ENCODE data around the gene MMD2.
"Not testable (repeated sequence)": the region's sequence is repeated elsewhere in the genome, so short reads cannot be mapped to it uniquely, and the experiment has no call there.

Gene MMD2, protein sequence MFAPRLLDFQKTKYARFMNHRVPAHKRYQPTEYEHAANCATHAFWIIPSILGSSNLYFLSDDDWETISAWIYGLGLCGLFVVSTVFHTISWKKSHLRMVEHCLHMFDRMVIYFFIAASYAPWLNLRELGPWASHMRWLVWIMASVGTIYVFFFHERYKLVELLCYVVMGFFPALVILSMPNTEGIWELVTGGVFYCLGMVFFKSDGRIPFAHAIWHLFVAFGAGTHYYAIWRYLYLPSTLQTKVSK

DNA sequence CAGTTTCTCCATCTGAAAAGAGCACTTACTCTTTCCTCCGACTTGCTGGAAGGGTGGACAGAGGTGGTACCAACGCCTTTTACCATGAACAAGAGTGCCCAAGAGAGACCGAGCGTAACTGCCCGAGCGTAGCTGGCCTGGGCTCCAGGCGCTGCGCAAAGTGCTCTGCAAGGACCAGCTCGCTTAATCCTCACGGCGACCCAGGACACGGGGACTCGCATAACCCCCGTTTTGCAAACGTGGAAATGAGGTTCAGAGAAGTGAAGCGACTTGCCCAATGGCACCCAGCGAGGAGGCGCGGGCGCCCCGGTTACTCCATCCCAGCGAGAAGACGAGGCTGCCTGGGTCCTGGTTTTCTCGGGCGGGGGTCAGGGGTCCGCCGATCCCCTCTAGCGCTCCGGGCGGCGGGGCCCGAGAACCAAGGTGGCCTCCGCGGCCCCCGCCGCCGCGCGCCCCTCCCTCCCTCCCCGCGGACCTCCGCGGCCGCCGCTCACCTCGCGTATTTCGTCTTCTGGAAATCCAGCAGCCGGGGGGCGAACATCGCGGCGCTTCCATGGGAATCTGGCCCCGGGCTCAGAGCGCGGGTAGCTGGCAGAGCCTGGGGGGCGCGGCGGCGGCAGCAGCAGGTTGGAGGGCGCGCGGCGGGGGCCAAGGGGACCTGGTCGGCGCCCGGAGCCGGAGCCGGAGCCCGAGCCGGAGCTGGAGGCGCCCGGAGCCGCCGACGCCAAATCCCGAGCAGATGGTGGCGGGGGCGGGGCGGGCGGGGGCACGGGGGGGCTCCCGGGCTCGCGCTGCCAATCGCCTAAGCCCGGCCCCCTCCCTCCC lies at the start of gene MMD2:
TSS of gene MMD2 (minus strand) at position 711 of the 825 bp plus-strand sequence. CDS start at position 541, 170 bp downstream.
- DNase-seq = peak in 1 of 2 experiments; percentile 34

DNA sequence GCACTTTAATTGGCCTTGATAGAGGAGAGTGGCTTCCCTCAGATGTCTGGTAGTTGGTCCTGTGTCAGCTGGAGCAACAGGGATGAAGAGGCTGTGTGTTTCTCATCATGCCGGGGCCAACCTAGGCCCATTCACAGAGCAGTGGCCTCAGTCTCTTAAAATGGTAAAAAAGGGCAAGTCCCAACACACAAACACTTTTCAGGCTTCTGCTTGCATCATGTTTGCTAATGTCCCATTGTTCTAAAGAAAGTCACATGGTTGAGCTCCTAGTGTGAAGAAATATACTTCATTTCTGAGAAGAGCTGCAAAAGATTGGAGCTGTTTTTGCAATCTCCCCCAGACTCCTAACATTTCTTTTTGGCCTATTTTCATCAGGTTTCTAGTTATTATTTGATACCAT lies 46.1 kb upstream of the MMD2 start:
- no peak for DNase-seq

DNA sequence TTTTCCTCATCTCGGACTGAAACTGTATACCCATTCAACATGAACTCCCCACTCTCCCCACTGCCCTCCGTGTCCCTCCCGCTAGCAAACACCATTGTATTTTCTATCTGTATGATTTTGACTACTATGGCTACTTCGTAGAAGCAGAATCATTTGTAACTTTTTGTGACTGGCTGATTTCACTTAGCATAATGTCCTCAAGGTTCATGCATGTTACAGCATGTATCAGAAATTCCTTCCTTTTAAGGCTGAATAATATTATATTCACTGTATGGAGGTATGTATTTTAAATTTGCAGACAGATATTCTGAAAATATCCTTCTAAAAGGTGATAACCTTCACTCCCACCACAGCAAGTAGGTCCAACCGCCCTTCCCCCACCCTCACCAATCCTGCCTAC lies 42.9 kb upstream of the MMD2 start:
- no peak for DNase-seq

DNA sequence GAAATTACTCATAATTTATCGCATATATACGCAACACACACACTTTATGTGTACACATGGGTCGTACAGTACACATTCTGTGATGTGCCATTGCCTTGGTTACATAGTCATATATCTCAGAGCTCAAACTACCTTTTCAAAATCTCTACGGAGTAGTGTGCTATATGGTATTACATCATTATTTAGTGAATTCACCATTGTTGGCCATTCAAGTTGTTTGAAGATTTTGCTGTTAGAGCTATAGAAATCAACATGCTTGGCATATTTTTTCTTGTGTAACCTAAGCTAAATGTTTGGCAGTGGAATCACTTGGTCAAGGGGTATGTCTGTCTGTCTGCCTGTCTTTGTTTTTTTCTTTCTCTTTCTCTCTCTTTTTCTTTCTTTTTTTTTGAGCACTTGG lies 42.0 kb upstream of the MMD2 start:
- no peak for DNase-seq

DNA sequence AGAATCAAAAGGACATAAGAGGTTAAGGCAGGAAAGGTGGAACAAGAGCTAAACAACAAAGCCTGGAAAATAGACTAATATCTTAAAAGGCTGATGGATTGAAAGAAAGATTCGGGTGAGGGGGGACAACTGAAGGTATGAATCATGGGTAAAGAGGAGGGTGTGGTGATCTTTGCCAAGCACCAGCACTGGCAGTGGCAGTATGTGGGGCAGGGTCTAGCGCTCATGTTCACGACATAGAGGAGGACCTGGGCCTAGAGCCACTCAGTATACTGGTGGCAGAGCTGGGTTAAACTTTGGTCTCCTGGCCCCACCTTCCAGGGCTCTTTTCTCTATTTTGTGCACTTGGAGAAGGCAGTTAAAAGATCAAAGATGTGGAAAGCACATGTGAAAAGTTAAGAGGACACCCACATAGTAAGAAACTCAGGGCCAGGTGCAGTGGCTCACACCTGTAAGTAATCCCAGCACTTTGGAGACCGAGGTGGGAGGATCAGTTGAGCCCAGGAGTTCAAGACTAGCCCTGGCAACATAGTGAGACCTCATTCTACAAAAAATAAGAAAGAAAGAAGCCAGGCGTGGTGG lies 40.5 kb upstream of the MMD2 start:
- no peak for DNase-seq

DNA sequence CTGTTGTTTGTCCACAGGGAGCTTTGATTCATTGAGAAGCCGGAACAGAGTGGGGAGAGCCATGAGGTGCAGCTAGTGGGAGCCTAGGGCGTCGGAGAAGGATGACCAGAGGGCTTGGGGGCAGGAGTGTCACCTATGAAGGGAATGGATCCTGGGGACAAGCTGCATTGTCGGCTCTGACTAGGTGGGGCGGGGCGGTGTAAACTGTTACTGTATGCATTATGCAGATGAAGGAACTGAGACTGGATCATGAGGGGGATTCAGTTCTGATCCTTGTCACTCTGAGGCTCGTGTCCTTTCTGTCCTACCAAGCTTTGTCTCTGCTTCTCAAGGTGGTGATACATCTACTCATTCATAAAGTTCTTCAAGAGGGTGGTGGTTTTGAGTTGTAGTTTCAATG lies 39.9 kb upstream of the MMD2 start:
- no peak for DNase-seq

DNA sequence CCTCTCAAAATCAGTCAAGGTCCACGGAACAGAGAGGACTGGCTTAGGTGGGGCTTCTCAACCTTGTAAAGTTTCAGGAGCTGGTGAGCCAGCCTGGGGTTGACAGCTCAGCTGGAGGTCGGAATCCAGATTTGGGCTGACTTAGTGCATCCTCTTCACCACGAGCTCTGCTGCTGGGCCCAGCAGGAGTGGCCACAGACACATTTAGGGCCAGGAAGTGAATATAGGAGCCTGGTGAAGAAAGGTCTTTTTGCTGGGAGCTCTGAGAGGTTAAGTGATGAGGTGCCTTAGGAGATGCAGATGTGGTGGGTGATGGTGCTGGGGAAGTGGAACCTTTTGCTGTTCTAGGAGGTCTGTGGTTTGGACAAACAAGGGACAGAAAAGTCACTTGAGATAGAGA lies 39.3 kb upstream of the MMD2 start:
- no peak for DNase-seq

DNA sequence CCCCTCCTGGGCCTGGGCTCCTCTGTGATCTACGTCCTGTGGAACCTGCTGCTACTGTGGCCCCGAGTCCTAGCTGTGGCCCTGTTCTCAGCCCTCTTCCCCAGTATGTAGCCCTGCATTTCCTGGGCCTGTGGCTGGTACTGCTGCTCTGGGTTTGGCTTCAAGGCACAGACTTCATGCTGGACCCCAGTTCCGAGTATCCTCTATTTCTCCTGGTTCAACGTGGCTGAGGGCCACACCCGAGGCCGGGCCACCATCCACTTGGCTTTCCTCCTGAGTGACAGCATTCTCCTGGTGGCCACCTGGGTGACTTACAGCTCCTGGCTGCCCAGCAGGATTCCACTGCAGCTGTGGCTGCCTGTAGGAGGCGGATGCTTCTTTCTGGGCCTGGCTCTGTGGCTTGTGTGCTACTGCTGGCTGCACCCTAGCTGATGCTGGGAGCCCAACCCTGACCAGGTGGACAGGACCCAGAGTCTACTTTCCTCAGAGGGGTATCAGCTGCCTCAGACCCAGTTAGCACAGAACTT lies 37.8 kb upstream of the MMD2 start:
- DNase-seq = no peak

DNA sequence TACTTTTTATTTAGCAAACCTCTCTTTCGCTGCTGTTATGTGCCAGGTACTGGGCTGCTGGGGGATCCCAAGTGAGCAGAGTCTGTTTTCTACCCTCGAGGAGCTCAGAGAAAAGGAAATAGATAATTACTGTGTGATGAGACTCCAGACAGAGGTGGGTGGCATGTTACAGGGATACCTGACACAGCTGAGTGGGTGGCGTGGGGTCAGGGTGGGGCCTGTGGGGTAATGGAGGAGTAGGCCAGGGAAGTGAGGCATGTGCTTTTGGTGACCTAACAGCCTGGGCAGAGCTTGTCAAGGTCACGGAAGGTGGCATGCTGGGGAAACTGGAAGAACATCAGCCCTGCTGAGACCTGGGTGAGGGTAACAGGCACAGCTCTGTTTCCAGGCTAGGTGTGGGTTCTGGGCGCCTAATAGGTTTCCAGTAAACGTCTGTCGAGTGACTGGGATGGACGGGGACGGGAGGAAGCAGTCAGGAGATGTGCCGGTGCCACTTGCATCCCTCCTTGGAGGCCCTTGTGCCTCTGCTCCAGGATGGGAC lies 36.5 kb upstream of the MMD2 start:
- DNase-seq = no peak

DNA sequence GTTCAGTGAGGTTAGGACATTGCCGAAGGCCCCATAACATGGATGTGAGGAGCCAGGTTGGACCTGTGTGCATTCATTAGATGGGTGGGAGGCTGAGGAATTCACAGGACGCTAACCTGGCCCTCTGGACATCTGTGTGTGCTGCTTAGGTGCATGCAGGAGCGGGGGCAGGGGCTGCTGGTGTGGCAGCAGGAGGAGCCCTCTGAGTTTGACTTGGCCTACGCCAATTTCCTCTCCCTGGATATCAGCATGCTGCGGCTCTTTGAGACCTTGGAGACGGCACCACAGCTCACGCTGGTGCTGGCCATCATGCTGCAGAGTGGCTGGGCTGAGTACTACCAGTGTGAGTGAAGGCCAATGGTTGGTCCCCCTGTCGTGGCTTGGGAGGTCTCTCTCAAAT lies 34.5 kb upstream of the MMD2 start:
- DNase-seq = no peak

DNA sequence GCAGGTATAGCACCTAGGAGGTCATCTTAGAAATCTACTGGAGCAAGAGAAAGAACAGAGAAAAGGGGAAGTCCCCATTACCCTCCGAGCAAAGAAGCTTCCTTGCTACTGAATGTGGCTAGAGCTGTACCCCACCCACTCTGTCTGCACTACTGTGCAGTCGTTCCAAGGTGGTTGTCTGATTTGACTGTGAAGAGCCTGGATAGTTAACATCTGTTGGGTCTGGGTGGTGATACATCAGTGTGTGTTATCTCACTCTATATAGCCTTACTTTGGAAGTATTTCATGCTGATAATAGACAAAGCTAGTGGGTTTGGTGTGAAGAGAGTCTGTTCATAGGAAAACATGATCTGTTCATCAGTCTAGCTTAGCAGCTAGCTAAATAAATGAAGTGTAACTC lies 23.8 kb upstream of the MMD2 start:
- not testable (repeated sequence) for DNase-seq

DNA sequence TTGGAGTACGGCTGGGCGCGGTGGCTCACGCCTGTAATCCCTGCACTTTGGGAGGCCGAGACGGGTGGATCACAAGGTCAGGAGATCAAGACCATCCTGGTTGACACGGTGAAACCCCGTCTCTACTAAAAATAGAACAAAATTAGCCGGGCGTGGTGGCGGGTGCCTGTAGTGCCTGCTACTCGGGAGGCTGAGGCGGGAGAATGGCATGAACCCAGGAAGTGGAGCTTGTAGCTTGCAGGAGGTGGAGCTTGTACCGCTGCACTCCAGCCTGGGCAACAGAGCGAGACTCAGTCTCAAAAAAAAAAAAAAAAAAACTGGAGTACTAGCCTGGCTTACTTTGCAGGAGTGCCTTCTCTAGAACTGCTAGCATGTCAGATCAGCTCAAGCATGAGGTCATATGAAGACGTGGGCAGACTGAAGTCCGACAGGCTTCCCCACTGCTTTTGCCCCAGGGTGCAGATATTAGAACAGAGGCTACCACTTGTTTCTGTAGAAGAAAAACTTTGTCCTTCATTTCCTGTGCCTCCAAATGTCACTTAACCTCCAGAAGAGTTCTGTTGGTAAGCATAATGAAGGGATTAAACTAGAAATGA lies 22.4 kb upstream of the MMD2 start:
- not testable (repeated sequence) for DNase-seq

DNA sequence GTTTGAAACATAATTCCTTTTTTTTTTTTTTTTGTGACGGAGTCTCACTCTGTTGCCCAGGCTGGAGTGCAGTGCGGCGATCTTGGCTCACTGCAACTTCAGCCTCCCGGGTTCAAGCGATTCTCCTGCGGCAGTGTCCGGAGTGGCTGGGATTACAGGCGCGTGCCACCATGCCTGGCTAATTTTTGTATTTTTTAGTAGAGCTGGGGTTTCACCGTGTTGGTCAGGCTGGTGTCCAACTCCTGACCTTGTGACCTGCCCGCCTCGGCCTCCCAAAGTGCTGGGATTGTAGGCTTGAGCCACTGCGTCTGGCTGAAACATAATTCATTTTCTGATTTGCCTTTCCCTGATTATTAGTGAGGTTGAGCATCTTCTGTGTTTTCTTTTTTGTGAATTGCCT lies 16.6 kb upstream of the MMD2 start:
- not testable (repeated sequence) for DNase-seq

DNA sequence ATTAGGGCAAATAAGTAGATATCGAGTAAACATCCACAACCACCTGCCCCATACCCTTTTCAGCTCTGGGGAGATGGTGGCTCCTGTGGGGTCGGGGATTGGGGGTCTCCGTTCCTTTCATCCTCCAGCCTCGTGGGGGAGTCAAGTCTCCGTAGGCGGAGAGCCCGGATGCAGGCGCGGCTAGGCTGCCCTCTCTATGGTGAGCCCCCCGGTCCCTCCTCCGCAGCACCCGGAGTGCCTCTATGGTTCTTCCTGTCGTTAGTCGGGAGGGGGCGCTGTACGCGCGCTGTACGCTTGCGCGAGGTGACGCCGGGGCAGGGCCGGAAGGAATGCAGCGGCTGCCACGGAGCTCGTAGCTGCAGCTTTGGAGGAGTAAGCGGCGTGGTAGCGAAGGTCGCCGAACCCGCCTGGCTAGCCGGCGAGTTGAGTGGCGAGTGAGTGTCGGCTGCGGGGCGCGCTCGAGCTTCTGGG lies 14.8 kb upstream of the MMD2 start:
- DNase-seq = peak; percentile 89 to 96

DNA sequence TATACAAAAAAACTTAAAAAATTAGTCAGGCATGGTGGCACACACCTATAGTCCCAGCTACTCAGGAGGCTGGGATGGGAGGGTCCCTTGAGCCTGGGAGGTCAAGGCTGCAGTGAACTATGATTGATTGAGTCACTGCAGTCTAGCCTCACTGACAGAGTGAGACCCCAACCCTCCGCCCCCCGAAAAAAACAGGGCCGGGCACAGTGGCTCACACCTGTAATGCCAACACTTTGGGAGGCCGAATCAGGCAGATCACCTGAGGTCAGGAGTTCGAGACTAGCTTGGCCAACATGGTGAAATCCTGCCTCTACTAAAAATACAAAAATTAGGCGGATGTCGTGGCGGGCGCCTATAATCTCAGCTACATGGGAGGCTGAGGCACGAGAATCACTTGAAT lies 13.5 kb upstream of the MMD2 start:
- not testable (repeated sequence) for DNase-seq

DNA sequence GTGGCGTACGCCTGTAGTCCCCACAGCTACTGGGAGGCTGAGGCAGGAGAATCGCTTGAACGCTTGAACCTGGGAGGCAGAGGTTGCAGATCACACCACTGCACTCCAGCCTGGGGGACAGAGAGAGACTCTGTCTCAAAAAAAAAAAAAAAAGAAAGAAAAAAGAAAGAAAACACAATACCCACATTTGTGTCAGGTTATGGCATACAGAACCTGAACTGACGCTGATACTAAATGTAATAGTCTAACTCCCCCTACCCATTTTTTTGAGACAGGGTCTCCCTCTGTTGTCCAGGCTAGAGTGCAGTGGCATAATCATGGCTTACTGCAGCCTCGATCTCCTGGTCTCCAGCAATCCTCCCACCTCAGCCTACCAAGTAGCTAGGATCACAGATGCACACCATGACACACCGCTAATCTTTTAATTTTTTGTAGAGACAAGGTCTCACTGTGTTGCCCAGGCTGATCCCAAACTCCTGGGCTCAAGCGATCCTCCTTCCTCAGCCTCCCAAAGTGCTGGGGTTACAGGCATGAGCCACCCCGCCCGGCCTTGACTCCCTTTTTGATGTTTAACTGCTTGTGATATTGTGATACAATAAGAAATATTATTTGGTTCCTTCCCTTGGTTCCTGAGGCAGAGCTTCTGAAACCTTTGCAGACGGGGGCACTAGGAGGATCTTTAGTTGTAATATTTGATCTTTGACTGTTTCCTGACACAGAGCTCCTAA lies 6.5 kb upstream of the MMD2 start:
- DNase-seq = no peak

DNA sequence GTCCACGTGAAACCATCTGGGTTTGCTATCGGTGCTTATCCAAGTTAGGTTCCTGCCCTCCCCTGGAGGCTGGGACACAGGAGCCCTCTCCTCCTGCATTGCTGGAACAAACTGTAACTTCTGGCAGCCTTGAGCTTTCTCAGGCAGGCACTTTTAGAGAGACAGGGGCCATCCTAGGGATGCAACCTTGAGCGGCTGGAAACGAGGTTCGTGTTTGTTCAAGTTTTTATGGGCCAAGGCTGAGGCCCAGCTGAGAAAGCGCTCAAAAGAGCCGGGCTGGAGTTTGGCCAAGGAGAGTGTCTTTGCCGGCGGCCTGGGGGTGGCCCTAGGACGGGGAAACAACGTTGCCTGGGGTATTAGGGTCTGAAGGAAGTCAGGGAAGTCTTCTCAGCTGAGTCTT lies 5.5 kb upstream of the MMD2 start:
- DNase-seq = no peak

DNA sequence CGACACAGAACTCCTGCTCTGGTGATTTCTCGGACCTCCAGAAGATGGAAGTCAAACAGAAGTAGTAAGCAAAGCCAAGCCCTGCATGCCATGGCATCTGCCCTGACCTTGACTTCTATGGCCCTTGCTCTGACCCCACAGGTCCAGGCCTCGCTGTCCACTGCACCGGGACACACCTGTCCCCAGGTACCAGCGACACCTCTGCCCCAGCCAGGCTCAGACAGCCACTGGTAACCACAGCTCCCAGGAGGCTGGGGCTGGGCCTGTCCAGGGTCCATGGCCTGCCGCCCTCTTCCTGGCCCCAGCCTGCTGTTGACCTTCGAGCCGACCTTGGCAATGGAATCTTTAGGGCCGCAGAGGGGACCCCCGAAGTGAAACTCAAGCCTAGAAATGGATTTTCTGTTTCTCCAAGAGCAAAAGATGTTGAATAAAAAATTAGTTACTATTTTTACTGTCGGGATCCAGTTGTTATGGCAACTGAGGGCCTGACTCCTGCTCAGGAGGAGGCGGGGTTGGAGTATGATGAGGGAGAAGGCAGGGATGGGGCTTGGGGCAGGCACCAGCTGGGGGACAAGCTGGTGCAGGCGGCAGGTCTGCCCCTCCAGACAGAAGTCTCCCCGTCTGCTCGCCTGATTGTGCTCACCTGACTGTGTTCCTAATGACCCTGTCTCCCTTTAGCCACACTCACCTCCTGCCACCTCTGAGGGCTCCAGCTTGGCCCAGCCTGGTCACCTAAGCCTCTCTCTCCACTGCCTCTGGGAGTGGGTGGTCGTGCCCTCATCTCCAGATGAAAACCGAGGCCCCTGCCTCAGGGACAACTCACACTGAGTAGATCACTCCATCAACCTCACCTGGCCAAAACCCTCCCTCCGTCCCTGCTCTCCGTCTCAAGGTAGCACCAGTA lies 4.1 kb upstream of the MMD2 start:
- DNase-seq = no peak

DNA sequence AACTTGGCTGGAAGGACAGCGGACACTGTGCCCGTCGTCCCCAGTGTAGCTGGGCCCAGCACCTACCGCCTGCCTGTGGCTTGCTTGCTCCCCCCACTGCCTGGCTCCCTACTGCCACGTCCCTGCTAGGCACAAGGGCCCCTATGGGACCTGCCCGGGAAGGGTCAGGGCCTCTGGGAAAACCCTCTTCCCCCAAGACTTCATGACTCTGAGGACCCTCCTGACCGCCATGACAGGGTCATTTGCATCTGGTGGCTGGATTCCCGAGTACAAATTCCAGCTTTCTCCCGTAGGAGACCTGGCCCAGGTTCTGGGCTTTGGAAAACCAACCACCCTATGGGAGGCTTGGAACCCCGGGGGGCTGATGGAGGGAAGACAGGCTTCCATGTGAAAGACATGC lies 1.4 kb upstream of the MMD2 start:
- DNase-seq = no peak

DNA sequence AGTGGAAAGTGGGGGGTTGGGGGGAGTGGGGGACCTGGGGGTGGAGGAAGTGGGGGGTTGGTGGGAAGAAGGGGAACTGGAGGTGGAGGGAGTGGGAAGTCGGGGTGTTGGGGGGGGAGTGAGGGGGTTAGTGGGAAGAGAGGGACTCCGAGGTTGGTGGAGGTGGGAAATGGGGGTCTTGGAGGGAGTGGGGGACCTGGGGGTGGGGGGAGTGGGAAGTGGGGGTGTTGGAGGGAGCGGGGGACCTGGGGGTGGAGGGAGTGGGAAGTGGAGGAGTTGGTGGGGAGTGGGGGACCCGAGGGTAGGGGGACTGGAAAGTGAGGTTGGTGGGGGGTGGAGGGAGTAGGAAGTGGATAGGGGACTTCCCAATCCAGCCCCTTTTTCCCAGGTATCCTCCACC lies 906 bp upstream of the MMD2 start:
- DNase-seq = no peak

DNA sequence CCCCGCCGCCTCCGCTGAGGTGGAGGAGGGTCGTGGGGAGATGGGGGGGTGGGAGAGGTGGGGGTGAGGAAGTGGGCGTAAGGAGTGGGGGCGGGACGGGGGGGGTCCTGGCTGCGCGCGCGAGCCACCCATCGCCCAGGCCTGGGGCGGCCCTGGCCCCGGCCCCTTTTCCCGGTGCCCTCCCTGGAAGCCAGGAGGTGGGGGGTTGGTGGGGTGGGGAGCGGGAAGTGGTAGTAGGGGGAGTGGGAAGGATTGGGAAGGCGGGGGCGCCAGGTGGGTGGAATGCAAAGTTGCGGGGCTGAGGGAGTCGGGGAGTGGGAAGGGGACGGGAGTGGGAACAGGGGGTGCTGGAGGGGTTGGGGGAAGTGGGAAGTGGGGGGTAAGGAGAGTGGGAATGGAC lies 319 bp upstream of the MMD2 start:
- DNase-seq = no peak

Data from NCI-H446 (cell line).